GM13977 (cell line): ENCODE data around the gene PON3.

Experiments
- DNase-seq: peaks from one replicate; pipeline ENCODE4 v3.0.0; 2012; ENCODE audit warnings: low spot score
- in situ Hi-C: fragments of 300-500 bp; cut with MboI; formaldehyde crosslinking; loops from one replicate; pipeline ENCODE4 v1.12.0; 2022; ENCODE audit warnings: low sequenced_read_pairs, low pct_unique_long_range_greater_than_20kb, mixed read lengths, inconsistent platforms; ENCODE audit not compliant: unreplicated experiment
- TF ChIP-seq, protein P1 (sequence below): IDR thresholded peaks from 2 replicates; pipeline ENCODE4 v1.5.1; 2012; ENCODE audit warnings: mild to moderate bottlenecking, control low read depth; ENCODE audit not compliant: insufficient read depth; ENCODE audit errors: extremely low read depth, missing control alignments

PON3 gene

DNA sequence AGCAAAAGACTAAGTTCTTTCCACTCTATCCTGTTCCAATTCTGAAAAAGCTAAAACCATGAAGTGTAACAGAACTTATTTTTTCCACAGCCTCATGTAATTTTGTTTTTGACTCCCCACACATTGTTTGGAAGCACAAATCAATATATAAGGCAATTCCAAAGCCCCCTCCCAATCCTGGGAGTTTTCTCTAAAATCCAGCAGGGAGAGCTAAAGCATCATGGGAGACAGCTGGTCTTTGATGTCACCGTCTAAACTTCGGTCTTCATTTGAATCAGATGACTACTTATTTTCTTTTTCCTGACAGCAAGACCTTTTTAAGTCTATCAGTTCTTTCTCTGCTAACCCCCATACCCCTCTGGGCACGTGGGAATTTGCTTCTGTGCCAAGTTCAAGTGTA is 38.6 kb downstream of the PON3 start:
- no peak for DNase-seq
- TF ChIP-seq, protein P1, sequence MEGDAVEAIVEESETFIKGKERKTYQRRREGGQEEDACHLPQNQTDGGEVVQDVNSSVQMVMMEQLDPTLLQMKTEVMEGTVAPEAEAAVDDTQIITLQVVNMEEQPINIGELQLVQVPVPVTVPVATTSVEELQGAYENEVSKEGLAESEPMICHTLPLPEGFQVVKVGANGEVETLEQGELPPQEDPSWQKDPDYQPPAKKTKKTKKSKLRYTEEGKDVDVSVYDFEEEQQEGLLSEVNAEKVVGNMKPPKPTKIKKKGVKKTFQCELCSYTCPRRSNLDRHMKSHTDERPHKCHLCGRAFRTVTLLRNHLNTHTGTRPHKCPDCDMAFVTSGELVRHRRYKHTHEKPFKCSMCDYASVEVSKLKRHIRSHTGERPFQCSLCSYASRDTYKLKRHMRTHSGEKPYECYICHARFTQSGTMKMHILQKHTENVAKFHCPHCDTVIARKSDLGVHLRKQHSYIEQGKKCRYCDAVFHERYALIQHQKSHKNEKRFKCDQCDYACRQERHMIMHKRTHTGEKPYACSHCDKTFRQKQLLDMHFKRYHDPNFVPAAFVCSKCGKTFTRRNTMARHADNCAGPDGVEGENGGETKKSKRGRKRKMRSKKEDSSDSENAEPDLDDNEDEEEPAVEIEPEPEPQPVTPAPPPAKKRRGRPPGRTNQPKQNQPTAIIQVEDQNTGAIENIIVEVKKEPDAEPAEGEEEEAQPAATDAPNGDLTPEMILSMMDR = no peak
- in situ Hi-C loops = no loop called here

DNA sequence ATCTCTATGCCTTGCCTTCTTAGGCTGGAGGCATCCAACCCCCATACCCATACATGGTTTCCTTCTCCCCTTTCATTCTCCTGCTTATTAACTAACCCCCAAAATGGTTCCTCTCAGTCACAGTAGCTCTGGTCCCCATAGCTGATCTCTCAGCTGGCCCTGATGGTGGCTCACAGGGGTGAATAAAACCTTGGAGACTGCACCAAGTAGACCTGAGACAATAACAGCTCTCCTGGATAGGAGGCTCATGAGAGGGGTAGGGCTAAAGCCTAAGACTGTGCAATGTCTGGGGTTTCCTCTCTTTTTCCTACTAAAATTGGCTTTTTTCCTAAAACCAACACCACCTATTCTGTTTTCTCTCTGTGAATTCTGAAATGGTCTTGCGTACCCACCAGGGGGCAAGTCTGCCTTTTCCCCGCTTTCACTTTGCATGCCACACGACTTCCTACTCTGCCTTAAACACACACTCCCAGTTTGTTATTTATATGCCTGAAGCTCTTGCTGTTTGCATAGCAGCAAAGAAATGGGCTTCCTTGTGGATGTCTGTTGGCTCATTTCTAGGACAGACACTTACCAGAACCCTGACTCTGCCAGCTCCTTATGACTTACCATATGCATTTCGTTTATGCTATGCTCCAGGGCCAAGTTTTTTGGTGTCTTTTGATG is 53.4 kb downstream of the PON3 start:
- in situ Hi-C loops = no loop called here
- TF ChIP-seq, protein P1 = no peak
- no peak for DNase-seq

DNA sequence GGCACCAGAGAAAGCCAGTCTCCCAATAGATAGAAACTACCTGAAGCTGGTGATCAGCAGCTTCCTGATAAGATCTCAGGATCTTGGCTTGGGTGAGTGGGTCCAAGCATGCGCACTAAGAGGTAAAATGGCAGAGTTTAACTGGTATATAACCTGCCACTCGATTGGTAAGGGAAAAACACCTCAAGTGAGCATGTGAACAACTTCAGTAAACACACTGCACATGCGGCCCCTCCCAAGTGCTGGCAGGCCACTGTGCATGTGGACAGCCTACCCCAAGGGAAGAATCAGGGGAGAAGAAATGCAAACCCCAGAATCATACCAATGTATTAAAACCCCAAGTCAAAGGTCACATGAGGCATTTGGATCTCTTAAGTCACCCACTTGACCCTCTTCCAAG is 54.1 kb downstream of the PON3 start:
- TF ChIP-seq, protein P1 = no peak
- in situ Hi-C loops = no loop called here
- no peak for DNase-seq

DNA sequence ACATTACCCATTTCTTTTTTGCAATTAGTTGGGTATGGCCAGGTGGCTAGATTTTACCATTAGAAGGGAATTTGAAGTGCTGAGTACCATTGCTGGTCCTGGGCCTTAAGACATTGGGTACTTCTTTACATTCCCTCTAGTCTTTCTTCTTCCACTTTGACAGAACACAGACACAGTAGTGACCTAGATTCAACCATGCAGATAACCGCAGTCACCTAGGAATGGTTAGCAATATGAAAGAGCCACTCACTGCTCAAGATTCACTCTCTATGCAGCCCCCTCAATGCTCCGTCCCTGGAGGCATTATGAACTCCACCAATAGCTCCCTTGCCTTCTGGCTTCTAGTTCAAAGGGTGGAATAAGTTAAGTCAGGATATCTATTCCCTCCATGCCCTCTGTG is 55.7 kb downstream of the PON3 start:
- in situ Hi-C loops = no loop called here
- no peak for DNase-seq
- TF ChIP-seq, protein P1 = no peak

GRCh38 chr7:95338832-95339231 is 57.3 kb downstream of the PON3 start:
- in situ Hi-C loops = no loop called here
- DNase-seq = no peak
- TF ChIP-seq, protein P1 = no peak

DNA sequence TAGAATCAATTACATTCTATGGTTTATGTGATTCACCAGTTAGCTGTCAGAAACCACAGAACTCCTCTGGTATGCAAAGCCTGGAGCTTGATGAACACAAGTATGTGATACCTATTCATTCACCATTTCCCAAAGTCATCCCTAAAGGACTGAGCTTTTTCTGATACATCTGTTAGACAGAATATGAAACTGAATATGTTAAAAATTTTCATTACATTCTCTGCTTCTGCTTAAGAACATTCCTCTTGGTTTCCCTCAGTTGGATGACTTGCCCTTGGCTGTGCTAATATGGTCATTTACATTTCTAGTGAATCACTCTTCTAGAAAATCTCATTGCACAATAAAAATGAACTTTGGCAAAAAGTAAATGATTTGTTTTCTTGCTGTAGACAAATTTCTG is 61.1 kb downstream of the PON3 start:
- no peak for DNase-seq
- in situ Hi-C loops = no loop called here
- TF ChIP-seq, protein P1 = no peak

GRCh38 chr7:95334447-95334846 is 61.7 kb downstream of the PON3 start:
- in situ Hi-C loops = no loop called here
- TF ChIP-seq, protein P1 = no peak
- no peak for DNase-seq
